PC-3 (cell line): ENCODE measurements around the gene GGCX.

Experiments
- CTCF ChIP-seq: fragments of 300-600 bp; sonication (generic); conservative IDR thresholded peaks from 2 replicates; pipeline ENCODE4 v1.5.1; 2017; ENCODE audit warnings: antibody characterized with exemption, low read depth, mild to moderate bottlenecking, low read length
- EZH2 ChIP-seq: fragments of 300-600 bp; sonication (generic); IDR thresholded peaks from one replicate; pipeline ENCODE4 v1.6.1; 2017; ENCODE audit warnings: antibody characterized with exemption, mild to moderate bottlenecking, low read length; ENCODE audit not compliant: unreplicated experiment

- TF ChIP-seq CTCF (no peak), EZH2 (no peak)
These were observed 16.3 kb upstream of the GGCX start, which contains the start of gene VAMP8 for GRCh38 chr2:85577386-85578242.
